GM18508 (cell line): ENCODE data around the gene GDF7.

Experiments
- ATAC-seq: cut with Tn5 transposase; IDR thresholded peaks from one replicate; pipeline ENCODE4 v1.9.1; 2021; ENCODE audit warnings: moderate number of reproducible peaks; ENCODE audit not compliant: insufficient read depth, unreplicated experiment

GDF7 gene

GRCh38 chr2:20642055-20642971 is 24.6 kb upstream of the GDF7 start:
- peak; percentile 92 for ATAC-seq

- no peak for ATAC-seq
These were observed 23.9 kb upstream of the GDF7 start for GRCh38 chr2:20643060-20643459.

GRCh38 chr2:20643826-20644225 is 23.1 kb upstream of the GDF7 start:
- ATAC-seq, result no peak

GRCh38 chr2:20645301-20645701 is 21.6 kb upstream of the GDF7 start:
- ATAC-seq, result no peak

- ATAC-seq, result no peak
These were observed 21.2 kb upstream of the GDF7 start for GRCh38 chr2:20645761-20646160.

GRCh38 chr2:20646446-20646845 is 20.5 kb upstream of the GDF7 start:
- ATAC-seq, result no peak

- no peak for ATAC-seq
These were observed 19.7 kb upstream of the GDF7 start for GRCh38 chr2:20647211-20647610.

- ATAC-seq, result no peak
These were observed 19.2 kb upstream of the GDF7 start for GRCh38 chr2:20647738-20648137.

- no peak for ATAC-seq
These were observed 18.7 kb upstream of the GDF7 start for GRCh38 chr2:20648206-20648605.

- no peak for ATAC-seq
These were observed 18.1 kb upstream of the GDF7 start for GRCh38 chr2:20648831-20649230.

GRCh38 chr2:20649576-20649975 is 17.4 kb upstream of the GDF7 start:
- ATAC-seq, result no peak

GRCh38 chr2:20649976-20650375 is 17.0 kb upstream of the GDF7 start:
- ATAC-seq, result no peak

GRCh38 chr2:20650393-20650876 is 16.5 kb upstream of the GDF7 start:
- peak; percentile 18 for ATAC-seq

- peak; percentile 74 for ATAC-seq
These were observed 15.8 kb upstream of the GDF7 start, which contains the start of gene HS1BP3 for GRCh38 chr2:20650877-20651730. Gene HS1BP3, minus strand, starts transcription at chr2:20651098. Its CDS starts 35 bp downstream, at chr2:20651063.

GRCh38 chr2:20651731-20652099 is 15.2 kb upstream of the GDF7 start:
- ATAC-seq, result no peak

- ATAC-seq, result no peak
These were observed 14.8 kb upstream of the GDF7 start for GRCh38 chr2:20652141-20652540.

- ATAC-seq, result no peak
These were observed 14.0 kb upstream of the GDF7 start for GRCh38 chr2:20652673-20653575.

- no peak for ATAC-seq
These were observed 13.0 kb upstream of the GDF7 start for GRCh38 chr2:20653695-20654534.

- ATAC-seq, result no peak
These were observed 12.5 kb upstream of the GDF7 start for GRCh38 chr2:20654535-20654813.
